Subcutaneous adipose tissue (tissue), 4 donors: ENCODE data around the gene BRINP2. TPM values are rescaled to one million over a fixed set of nuclear protein-coding genes. Genes with fewer than 3 reads are reported as not detected.

ENCODE experiments used
- total RNA-seq, 4 donors: library from RNA; depleted of rRNA; stranded (reverse); fragments of >200 nt; gene quantifications; one replicate each; pipeline ENCODE4 v1.1.0, GENCODE V29; 2016
- TF ChIP-seq, protein P1 (sequence below): fragments of 450-650 bp; IDR thresholded peaks from one replicate; pipeline ENCODE4 v1.5.1; 2016; ENCODE audit warnings: low read depth, mild to moderate bottlenecking, control low read depth, antibody characterized with exemption, moderate library complexity

Gene BRINP2, protein sequence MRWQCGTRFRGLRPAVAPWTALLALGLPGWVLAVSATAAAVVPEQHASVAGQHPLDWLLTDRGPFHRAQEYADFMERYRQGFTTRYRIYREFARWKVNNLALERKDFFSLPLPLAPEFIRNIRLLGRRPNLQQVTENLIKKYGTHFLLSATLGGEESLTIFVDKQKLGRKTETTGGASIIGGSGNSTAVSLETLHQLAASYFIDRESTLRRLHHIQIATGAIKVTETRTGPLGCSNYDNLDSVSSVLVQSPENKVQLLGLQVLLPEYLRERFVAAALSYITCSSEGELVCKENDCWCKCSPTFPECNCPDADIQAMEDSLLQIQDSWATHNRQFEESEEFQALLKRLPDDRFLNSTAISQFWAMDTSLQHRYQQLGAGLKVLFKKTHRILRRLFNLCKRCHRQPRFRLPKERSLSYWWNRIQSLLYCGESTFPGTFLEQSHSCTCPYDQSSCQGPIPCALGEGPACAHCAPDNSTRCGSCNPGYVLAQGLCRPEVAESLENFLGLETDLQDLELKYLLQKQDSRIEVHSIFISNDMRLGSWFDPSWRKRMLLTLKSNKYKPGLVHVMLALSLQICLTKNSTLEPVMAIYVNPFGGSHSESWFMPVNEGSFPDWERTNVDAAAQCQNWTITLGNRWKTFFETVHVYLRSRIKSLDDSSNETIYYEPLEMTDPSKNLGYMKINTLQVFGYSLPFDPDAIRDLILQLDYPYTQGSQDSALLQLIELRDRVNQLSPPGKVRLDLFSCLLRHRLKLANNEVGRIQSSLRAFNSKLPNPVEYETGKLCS
- 1 to 10 TPM in 1 of 4 donors, under 1 TPM in 3; 0.17 to 1.8 (median 0.70) TPM for total RNA-seq

DNA sequence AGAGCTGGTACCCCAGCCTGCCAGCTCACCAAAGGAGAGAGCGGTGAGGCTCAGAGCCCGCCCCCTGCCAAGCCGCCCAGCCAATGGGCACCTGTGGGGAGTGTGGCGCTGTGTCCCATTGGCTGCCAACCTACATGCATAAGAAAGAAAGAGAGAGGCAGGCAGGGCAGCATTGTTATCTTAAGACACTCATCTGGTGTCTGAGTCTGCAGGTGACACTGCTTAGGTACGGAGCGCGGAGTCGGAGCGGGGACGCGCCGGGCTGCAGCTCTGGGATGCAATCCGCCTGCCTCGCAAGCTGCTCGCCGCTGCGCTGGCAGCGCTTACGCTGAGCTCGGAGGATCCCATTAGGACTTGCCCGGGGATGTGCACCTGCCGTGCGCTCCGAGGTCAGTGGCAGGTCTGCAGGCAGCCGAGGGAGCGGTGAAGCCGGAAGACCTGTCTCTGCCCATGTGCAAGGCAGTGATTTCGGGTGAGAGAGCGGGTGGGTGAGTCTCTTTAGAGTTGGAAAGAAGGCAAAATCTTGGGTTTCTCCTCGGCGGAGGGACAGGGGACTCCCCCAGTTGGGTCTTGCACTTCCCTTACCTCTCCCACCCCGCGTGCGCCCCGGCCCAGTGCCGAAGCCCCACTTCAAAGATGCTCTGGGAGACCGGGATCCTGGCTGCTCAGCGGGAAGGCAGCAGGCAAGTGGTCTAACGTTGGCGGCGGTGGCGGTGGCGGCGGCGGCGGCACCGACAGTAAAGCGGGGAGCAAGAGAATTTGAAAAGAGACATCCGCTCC is at the start of gene BRINP2:
Gene BRINP2, plus strand, starts transcription at position 203 of the 780 bp plus-strand sequence. CDS start 58,919 bp downstream, outside the sequence.
- TF ChIP-seq, protein P1, sequence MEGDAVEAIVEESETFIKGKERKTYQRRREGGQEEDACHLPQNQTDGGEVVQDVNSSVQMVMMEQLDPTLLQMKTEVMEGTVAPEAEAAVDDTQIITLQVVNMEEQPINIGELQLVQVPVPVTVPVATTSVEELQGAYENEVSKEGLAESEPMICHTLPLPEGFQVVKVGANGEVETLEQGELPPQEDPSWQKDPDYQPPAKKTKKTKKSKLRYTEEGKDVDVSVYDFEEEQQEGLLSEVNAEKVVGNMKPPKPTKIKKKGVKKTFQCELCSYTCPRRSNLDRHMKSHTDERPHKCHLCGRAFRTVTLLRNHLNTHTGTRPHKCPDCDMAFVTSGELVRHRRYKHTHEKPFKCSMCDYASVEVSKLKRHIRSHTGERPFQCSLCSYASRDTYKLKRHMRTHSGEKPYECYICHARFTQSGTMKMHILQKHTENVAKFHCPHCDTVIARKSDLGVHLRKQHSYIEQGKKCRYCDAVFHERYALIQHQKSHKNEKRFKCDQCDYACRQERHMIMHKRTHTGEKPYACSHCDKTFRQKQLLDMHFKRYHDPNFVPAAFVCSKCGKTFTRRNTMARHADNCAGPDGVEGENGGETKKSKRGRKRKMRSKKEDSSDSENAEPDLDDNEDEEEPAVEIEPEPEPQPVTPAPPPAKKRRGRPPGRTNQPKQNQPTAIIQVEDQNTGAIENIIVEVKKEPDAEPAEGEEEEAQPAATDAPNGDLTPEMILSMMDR: no peak

DNA sequence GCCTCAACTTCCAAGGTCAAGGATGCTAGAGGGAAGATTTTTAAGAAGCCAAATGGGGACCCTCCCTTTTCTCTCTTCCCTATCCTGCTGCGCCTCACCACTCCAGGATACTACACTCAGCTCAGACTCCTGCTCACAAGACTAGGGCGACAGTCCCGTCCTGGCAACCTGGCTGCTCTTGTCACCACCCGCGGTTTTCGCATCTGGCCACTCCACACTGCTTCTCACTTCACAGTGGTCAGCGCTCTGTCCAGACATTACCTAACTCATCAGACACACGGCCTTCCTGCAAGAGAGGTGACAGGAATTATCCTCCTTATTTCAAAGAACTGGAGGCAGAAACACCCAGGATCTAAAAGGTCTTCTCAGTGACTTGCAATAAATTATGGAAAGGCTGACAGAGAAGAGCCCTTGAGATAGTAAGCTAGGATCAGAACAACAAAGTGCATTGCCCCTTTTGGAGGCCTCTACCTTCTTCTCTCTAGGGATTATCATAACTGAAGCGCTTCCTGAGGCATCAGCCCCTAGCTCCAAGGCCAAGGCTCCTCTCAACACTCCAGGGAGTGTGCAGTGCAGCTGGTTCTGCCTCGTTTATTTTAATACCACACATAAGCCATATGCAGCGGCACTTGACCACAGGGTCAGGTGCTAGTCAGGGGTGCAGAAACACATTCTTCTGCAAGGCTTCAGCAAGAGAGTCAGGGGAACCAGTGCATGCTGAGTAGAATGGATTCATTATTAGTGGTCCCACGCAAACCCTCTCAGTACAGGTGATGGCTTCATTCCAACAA is 48.1 kb upstream of the BRINP2 start:
- TF ChIP-seq, protein P1: no peak

DNA sequence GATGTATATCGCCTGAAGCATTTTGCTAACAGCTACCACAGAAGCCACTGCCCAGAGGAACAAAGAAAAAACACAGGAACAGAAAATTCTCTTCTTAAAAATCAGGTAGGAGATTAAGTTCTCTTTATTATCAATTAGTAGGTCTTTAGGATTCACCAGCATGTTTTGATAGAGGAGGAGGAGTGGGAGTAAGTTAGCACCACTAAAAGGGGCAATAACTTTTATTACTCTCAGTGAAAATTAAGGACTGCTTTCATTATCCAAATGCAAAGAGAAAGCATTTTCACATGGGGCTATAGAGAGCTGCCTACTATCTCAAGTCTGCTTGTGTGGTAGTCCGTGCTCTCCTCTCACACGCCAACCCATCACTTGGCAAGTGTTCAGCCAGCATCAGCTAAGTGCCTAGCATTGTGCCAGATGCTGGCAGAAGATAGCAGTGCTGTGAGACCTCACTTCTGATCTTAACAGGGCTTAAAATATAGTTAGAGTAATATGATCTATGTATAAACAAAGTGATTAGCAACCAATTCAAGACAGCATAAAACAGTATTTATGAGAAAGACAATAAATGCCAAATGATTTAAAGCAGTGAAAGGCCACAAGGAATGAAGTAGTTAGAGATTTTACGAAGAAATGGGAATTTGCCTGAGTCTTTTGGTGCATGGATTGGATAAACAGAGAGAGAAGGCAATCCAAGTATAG is 46.0 kb upstream of the BRINP2 start:
- TF ChIP-seq, protein P1: no peak

DNA sequence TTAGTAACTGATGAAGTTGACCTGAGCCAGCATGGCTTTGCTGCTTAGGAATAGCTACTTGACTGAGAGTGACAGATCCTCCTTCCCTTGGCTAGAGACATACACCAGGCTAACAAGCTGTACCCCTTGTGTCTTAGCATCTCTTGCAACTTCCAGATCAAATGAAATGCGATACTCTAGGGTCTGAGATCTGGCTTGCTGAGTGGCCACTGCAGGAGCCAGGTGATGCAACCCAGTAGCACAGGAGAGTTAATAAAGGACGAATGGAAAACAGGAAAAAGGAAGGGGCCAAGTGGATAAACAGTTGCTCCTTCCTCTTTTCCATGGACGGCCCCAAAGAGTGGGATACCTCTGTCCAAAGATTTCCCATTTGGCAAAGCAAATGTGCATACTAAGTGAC is 44.5 kb upstream of the BRINP2 start:
- TF ChIP-seq, protein P1: no peak

DNA sequence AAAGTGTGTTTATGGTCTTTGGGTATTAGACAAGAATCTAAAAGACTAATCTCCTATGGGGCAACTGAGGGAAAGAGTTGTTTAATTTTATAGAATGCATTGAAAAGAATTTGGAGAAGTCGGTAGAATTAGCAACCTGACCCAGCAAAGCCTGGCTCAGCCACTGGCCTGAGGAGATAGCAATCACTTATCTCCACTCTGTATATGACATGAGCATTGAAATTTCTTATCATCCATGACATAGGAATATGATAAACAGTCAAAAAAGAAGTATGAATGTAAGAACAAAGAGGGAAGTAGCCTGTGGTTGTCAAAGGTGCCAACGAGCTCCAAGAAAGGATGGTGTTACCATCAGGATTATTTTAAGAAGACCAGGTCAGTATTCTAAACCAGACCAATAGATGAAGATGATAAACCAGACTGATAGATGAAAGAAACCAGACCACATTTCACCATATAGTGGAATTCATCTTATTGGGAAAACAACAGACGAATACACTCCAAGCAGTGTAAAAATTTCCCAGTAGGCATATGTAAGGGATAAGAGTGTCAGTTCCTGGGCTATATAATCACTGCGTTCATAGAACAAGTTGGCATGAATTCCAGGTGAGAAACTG is 42.0 kb upstream of the BRINP2 start:
- TF ChIP-seq, protein P1: no peak

DNA sequence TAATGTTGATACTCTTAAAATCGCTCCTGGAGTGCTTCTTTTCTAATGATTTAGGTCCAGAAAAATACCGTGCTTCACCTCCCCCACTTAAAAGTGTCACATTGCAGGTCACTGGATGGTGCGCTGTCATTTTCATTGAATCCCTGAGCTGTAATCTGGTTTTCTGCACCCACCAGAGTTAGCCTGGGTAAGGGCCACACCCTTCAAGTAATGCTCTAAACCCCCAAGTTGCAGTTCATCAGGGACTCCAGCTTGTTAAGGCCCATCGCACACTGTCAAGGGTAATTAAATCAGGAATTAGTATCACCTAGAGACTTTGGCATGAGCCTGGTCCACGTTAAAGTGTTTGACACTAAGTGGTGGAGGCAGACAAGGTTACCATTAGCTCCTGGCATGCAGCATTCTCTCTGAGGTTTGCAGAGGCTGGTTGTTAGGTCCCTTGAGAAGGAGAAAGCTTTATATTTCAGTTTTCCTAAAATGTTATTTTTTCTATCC is 40.3 kb upstream of the BRINP2 start:
- TF ChIP-seq, protein P1: no peak
